HCT116 (cell line): ENCODE results near the gene RGMB. TPM values are rescaled to one million over a fixed set of nuclear protein-coding genes. Genes with fewer than 3 reads are reported as not detected.

Experiments
- ATAC-seq: fragments of 200-7000 bp; cut with Tn5 transposase; 2 replicates; pipeline ENCODE4 v1.9.1; 2020; ENCODE audit warnings: mild to moderate bottlenecking, moderate library complexity
- BruUV-seq: library from RNA; stranded (reverse); fragments of 400-500 nt; replicated peaks from 2 replicates; lab custom pipeline; 2021; lab: Mats Ljungman, UMichigan
- CTCF ChIA-PET: fragments of 300-600 bp; sonication (Branson Sonifier 250); formaldehyde crosslinking; loops from one replicate; lab custom pipeline; 2021; ENCODE audit warnings: antibody characterized with exemption; lab: Charles Lee
- POLR2A ChIA-PET: fragments of 300-600, 350-600 bp; sonication (Branson Sonifier 250); formaldehyde crosslinking; loops from one replicate; lab custom pipeline; 2021; ENCODE audit warnings: antibody characterized with exemption; lab: Charles Lee
- RAD21 ChIA-PET, 2 experiments: fragments of 300-600 bp; sonication (Branson Sonifier 250); formaldehyde crosslinking; loops; one replicate each; lab custom pipeline; 2023; ENCODE audit warnings: low total read pairs in 2 of 2; ENCODE audit not compliant: uncharacterized antibody in 2 of 2, unreplicated experiment in 2 of 2, low non-redundant PET in 1 of 2; lab: Charles Lee
- DNase-seq: peaks from one replicate; pipeline ENCODE4 v3.0.0-alpha.2; 2010; ENCODE audit warnings: low read depth, low spot score
- H2AFZ ChIP-seq: fragments of 200-600 bp; shearing (Covaris generic), sonication (generic); 2 replicates; pipeline ENCODE4 v1.6.1; 2017; ENCODE audit warnings: low read depth, mixed run types, mixed read lengths, antibody characterized with exemption, low read length; ENCODE audit not compliant: poor library complexity, severe bottlenecking
- H3K27ac ChIP-seq: 2 replicates; pipeline ENCODE4 v1.5.1; 2012; ENCODE audit warnings: low read depth, low read length
- H3K27me3 ChIP-seq: fragments of 200-600 bp; sonication (generic); 2 replicates; pipeline ENCODE4 v1.6.1; 2016; ENCODE audit warnings: mixed run types, low read length, mixed read lengths; ENCODE audit not compliant: insufficient read depth
- H3K36me3 ChIP-seq, 2 experiments: fragments of 200-500 bp in 1 of 2; fragments of 200-600 bp in 1 of 2; sonication (Bioruptor generic) in 1 of 2; sonication (generic) in 1 of 2; 2 replicates each; pipeline versions ENCODE4 v1.5.1 to v1.6.1; 2014 to 2016; ENCODE audit warnings: low read length in 2 of 2, inconsistent platforms in 1 of 2, mixed read lengths in 1 of 2, mixed run types in 1 of 2; ENCODE audit not compliant: insufficient read depth in 2 of 2, control insufficient read depth in 1 of 2
- H3K4me1 ChIP-seq, 2 experiments: fragments of 200-600 bp in 1 of 2; sonication (generic) in 1 of 2; 2 replicates each; pipeline versions ENCODE4 v1.5.1 to v1.6.1; 2012 to 2017; ENCODE audit warnings: low read length in 2 of 2, inconsistent platforms in 1 of 2, mild to moderate bottlenecking in 1 of 2, mixed read lengths in 1 of 2, mixed run types in 1 of 2, moderate library complexity in 1 of 2; ENCODE audit not compliant: insufficient read depth in 2 of 2, control insufficient read depth in 1 of 2
- H3K4me2 ChIP-seq: fragments of 200-600 bp; sonication (generic); 2 replicates; pipeline ENCODE4 v1.6.1; 2017; ENCODE audit warnings: mixed run types, low read length, mixed read lengths
- H3K4me3 ChIP-seq, 2 experiments: fragments of 200-600 bp in 1 of 2; sonication (generic) in 1 of 2; replicated peaks in 1 of 2; 2 replicates each; pipeline ENCODE4 v1.5.1; 2011 to 2016; ENCODE audit warnings: low read length in 2 of 2, control low read depth in 1 of 2, low read depth in 1 of 2, mild to moderate bottlenecking in 1 of 2, mixed read lengths in 1 of 2, mixed run types in 1 of 2
- H3K79me2 ChIP-seq: fragments of 200-600 bp; sonication (generic); 2 replicates; pipeline ENCODE4 v1.6.1; 2017; ENCODE audit warnings: mild to moderate bottlenecking, mixed run types, low read length, moderate library complexity, mixed read lengths; ENCODE audit not compliant: insufficient read depth
- H3K9ac ChIP-seq: fragments of 200-600 bp; sonication (generic); 2 replicates; pipeline ENCODE4 v1.6.1; 2016; ENCODE audit warnings: low read length, mixed read lengths
- H3K9me2 ChIP-seq: fragments of 200-600 bp; sonication (generic), shearing (Covaris generic); 2 replicates; pipeline ENCODE4 v1.6.1; 2017; ENCODE audit warnings: mixed run types, mild to moderate bottlenecking, moderate library complexity; ENCODE audit not compliant: insufficient read depth
- H3K9me3 ChIP-seq, 2 experiments: fragments of 200-500 bp in 1 of 2; fragments of 200-600 bp in 1 of 2; sonication (Bioruptor generic) in 1 of 2; sonication (generic) in 1 of 2; 2 replicates each; pipeline ENCODE4 v1.6.1; 2014 to 2017; ENCODE audit warnings: low read length in 2 of 2, mixed read lengths in 2 of 2, inconsistent platforms in 1 of 2, low read depth in 1 of 2, mild to moderate bottlenecking in 1 of 2, mixed run types in 1 of 2, moderate library complexity in 1 of 2; ENCODE audit not compliant: control insufficient read depth in 1 of 2, insufficient read depth in 1 of 2
- H4K20me1 ChIP-seq: fragments of 200-600 bp; sonication (generic), shearing (Covaris generic); 2 replicates; pipeline ENCODE4 v1.6.1; 2017; ENCODE audit warnings: mixed run types, mild to moderate bottlenecking, moderate library complexity; ENCODE audit not compliant: insufficient read depth
- CEBPB ChIP-seq: IDR thresholded peaks from 2 replicates; pipeline ENCODE4 v1.6.1; 2012; ENCODE audit warnings: low read depth
- EZH2 ChIP-seq: fragments of 200-600 bp; sonication (generic); IDR thresholded peaks from 2 replicates; pipeline ENCODE4 v1.6.1; 2017; ENCODE audit warnings: antibody characterized with exemption, mixed run types
- POLR2A ChIP-seq: IDR thresholded peaks from 2 replicates; pipeline ENCODE4 v1.7.0; 2011; ENCODE audit warnings: borderline replicate concordance; ENCODE audit not compliant: insufficient read depth, insufficient read length; ENCODE audit errors: extremely low read depth
- POLR2AphosphoS5 ChIP-seq: IDR thresholded peaks from 2 replicates; pipeline ENCODE4 v1.6.1; 2011; ENCODE audit warnings: mild to moderate bottlenecking, low read depth, low read length, moderate library complexity
- SIN3A ChIP-seq: IDR thresholded peaks from 2 replicates; pipeline ENCODE4 v1.6.1; 2012; ENCODE audit warnings: low read depth
- YY1 ChIP-seq: IDR thresholded peaks from 2 replicates; pipeline ENCODE4 v1.6.1; 2011; ENCODE audit warnings: low read length, low read depth, moderate library complexity, mild to moderate bottlenecking; ENCODE audit not compliant: insufficient replicate concordance; ENCODE audit errors: extremely low read depth
- ZNF274 ChIP-seq: fragments of 200-500 bp; sonication (Bioruptor generic); IDR thresholded peaks from 2 replicates; pipeline ENCODE4 v1.6.1; 2014; ENCODE audit warnings: mild to moderate bottlenecking, low read depth, low read length, inconsistent platforms
- intact Hi-C: fragments of 100-400 bp; cut with micrococcal nuclease; formaldehyde crosslinking; loops from 2 replicates; pipeline ENCODE4 v1.10.0; 2022
- total RNA-seq: library from RNA; stranded (reverse); gene quantifications from one replicate; pipeline ENCODE4 v1.2.1, GENCODE V29; 2021; ENCODE audit not compliant: unreplicated experiment
- TF ChIP-seq, protein P1 (sequence below): IDR thresholded peaks from 2 replicates; pipeline ENCODE4 v1.6.1; 2012; ENCODE audit warnings: low read depth
- TF ChIP-seq, protein P2 (sequence below): IDR thresholded peaks from 2 replicates; pipeline ENCODE4 v1.6.1; 2012

The RGMB gene
- total RNA-seq, 1 experiment from 2014 or later, result 18.3 TPM

DNA sequence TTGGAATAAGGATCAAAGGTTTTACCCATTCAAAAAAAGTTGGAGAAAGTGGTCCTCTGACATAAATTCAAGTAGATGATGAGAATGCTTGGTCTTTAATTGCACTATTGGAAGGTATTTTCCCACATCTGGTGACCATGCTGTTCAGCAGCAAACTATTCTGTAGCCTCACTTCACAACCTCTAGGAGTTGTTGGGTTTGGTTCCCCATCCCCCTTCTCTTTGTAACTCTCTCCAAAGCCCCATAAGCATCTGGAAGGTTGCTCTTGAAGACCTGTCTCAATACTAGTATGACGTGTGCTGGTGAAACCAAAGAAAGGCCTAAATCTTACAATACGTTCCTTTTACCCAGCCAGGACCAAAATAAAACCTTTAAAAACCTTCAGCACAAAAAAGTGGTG lies 8.5 kb downstream of the RGMB start (continued):
- TF ChIP-seq, protein P1, sequence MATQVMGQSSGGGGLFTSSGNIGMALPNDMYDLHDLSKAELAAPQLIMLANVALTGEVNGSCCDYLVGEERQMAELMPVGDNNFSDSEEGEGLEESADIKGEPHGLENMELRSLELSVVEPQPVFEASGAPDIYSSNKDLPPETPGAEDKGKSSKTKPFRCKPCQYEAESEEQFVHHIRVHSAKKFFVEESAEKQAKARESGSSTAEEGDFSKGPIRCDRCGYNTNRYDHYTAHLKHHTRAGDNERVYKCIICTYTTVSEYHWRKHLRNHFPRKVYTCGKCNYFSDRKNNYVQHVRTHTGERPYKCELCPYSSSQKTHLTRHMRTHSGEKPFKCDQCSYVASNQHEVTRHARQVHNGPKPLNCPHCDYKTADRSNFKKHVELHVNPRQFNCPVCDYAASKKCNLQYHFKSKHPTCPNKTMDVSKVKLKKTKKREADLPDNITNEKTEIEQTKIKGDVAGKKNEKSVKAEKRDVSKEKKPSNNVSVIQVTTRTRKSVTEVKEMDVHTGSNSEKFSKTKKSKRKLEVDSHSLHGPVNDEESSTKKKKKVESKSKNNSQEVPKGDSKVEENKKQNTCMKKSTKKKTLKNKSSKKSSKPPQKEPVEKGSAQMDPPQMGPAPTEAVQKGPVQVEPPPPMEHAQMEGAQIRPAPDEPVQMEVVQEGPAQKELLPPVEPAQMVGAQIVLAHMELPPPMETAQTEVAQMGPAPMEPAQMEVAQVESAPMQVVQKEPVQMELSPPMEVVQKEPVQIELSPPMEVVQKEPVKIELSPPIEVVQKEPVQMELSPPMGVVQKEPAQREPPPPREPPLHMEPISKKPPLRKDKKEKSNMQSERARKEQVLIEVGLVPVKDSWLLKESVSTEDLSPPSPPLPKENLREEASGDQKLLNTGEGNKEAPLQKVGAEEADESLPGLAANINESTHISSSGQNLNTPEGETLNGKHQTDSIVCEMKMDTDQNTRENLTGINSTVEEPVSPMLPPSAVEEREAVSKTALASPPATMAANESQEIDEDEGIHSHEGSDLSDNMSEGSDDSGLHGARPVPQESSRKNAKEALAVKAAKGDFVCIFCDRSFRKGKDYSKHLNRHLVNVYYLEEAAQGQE, result no peak
- TF ChIP-seq SIN3A, result no peak
- no peak for TF ChIP-seq YY1
- TF ChIP-seq POLR2A, result no peak
- no peak for TF ChIP-seq POLR2AphosphoS5
- TF ChIP-seq ZNF274, result no peak
- TF ChIP-seq, protein P2, sequence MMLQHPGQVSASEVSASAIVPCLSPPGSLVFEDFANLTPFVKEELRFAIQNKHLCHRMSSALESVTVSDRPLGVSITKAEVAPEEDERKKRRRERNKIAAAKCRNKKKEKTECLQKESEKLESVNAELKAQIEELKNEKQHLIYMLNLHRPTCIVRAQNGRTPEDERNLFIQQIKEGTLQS, result no peak

DNA sequence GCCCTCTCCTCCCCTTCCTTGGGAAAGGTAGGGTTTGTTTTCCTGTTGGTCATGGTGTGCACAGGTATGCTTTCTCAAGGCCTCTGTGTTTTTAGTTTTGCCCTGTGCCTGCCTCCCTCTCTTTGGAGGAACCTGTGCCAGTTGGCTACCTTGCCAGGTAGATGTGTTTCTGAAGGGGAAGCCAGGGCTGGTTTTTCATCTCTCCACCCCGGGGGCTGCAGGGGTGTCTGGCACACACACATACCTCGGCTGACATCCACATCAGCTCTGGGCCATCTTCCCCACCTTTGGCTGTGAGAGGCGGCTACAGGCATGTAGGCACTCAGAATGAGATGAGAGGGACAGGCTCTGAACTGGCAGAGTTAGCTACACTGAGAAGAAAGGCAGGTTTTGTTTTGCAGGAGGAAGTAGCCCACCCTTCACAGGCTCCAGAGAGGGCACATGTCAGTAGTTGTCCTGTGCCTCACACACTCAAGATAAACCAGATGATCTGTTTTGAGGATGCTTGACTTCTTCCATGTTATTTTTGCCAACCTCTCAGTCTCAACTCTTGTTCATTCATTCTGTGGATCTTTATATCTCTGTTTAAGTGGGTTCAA lies 9.7 kb downstream of the RGMB start:
- no peaks in the 10 kb centered on the region for H3K9me3 ChIP-seq
- no peak overlapping the region for H3K4me2 ChIP-seq
- peaks cover 0 to 11% of the 10 kb centered on the region in 2 experiments; a peak in 2 of 4 replicates for H3K36me3 ChIP-seq
- H4K20me1 ChIP-seq, result no peaks in the 10 kb centered on the region
- H3K9ac ChIP-seq, result no peak overlapping the region
- no peak overlapping the region for H3K4me3 ChIP-seq
- no peaks in the 10 kb centered on the region for H3K4me1 ChIP-seq
- ChIA-PET RAD21 (no interaction called here), CTCF (no interaction called here), POLR2A (no interaction called here)
- peaks cover 95% of the 10 kb centered on the region for H3K79me2 ChIP-seq
- ATAC-seq (no peak), DNase-seq (no peak)
- H2AFZ ChIP-seq, result no peak overlapping the region
- no peaks in the 10 kb centered on the region for H3K9me2 ChIP-seq
- H3K27me3 ChIP-seq, result no peaks in the 10 kb centered on the region
- no peak for TF ChIP-seq CEBPB
- TF ChIP-seq EZH2, result no peak
- intact Hi-C loops, result no loop called here
- no TSS peak for BruUV-seq
- no peak overlapping the region for H3K27ac ChIP-seq
